BE2C (cell line): ENCODE results near the gene GAL3ST3.

Experiments
- DNase-seq: peaks from one replicate; pipeline ENCODE4 v3.0.0-alpha.2; 2020
- H3K27me3 ChIP-seq: fragments of 250-450 bp; sonication (Bioruptor Pico); 2 replicates; pipeline ENCODE4 v1.5.1; 2020; ENCODE audit warnings: mild to moderate bottlenecking
- H3K36me3 ChIP-seq: fragments of 250-450 bp; sonication (Bioruptor Pico); 2 replicates; pipeline ENCODE4 v1.5.1; 2020; ENCODE audit warnings: mild to moderate bottlenecking
- H3K4me1 ChIP-seq: fragments of 250-450 bp; sonication (Bioruptor Pico); 2 replicates; pipeline ENCODE4 v1.5.1; 2020
- H3K4me3 ChIP-seq: 2 replicates; pipeline ENCODE4 v1.5.1; 2011; ENCODE audit warnings: low read depth, low read length
- H3K9me3 ChIP-seq: fragments of 250-450 bp; sonication (Bioruptor Pico); 2 replicates; pipeline ENCODE4 v1.5.1; 2020
- CTCF ChIP-seq: IDR thresholded peaks from 2 replicates; pipeline ENCODE4 v1.5.1; 2012; ENCODE audit warnings: mild to moderate bottlenecking, low read depth, low read length

Gene GAL3ST3

GRCh38 chr11:66008095-66008467 is 40.9 kb downstream of the GAL3ST3 start:
- Histone ChIP-seq H3K27me3 (peaks cover 21% of the 10 kb centered on the region), H3K4me1 (no peaks in the 10 kb centered on the region; the same call in 1 of the 2 replicates), H3K9me3 (no peaks in the 10 kb centered on the region), H3K36me3 (peaks cover 20% of the 10 kb centered on the region), H3K4me3 (no peak overlapping the region)
- DNase-seq: no peak
- TF ChIP-seq CTCF: no peak

- no peak for DNase-seq
- Histone ChIP-seq H3K27me3 (peaks cover 20% of the 10 kb centered on the region), H3K36me3 (peaks cover 20% of the 10 kb centered on the region), H3K4me1 (no peaks in the 10 kb centered on the region; the same call in 1 of the 2 replicates), H3K9me3 (no peaks in the 10 kb centered on the region), H3K4me3 (no peak overlapping the region)
- no peak for TF ChIP-seq CTCF
These were observed 41.7 kb downstream of the GAL3ST3 start for GRCh38 chr11:66007201-66007634.

- no peaks in the 10 kb centered on the region for H3K9me3 ChIP-seq
- peaks cover 20% of the 10 kb centered on the region for H3K36me3 ChIP-seq
- H3K27me3 ChIP-seq: peaks cover 16% of the 10 kb centered on the region
- TF ChIP-seq CTCF: no peak
- DNase-seq: no peak
- no peak overlapping the region for H3K4me3 ChIP-seq
- no peaks in the 10 kb centered on the region; the same call in 1 of the 2 replicates for H3K4me1 ChIP-seq
These were observed 42.1 kb downstream of the GAL3ST3 start for GRCh38 chr11:66006891-66007176.

- H3K4me3 ChIP-seq: no peak overlapping the region
These were observed 42.6 kb downstream of the GAL3ST3 start for GRCh38 chr11:66006134-66006890.

GRCh38 chr11:66004186-66004585 is 44.8 kb downstream of the GAL3ST3 start:
- no peak for TF ChIP-seq CTCF
- Histone ChIP-seq H3K9me3 (no peaks in the 10 kb centered on the region), H3K27me3 (no peaks in the 10 kb centered on the region), H3K4me3 (no peak overlapping the region), H3K4me1 (no peaks in the 10 kb centered on the region; the same call in 1 of the 2 replicates), H3K36me3 (peaks cover 33% of the 10 kb centered on the region)
- no peak for DNase-seq

More at GRCh38 chr11:66006134-66006890, 42.6 kb downstream of the GAL3ST3 start:
- Histone ChIP-seq H3K9me3 (no peaks in the 10 kb centered on the region), H3K27me3 (peaks cover 11% of the 10 kb centered on the region), H3K36me3 (peaks cover 20% of the 10 kb centered on the region), H3K4me1 (no peaks in the 10 kb centered on the region; the same call in 1 of the 2 replicates)
- TF ChIP-seq CTCF: no peak
- DNase-seq: no peak

- Histone ChIP-seq H3K36me3 (peaks cover 42% of the 10 kb centered on the region), H3K4me1 (no peaks in the 10 kb centered on the region; the same call in 1 of the 2 replicates), H3K9me3 (no peaks in the 10 kb centered on the region), H3K27me3 (no peaks in the 10 kb centered on the region), H3K4me3 (peak overlapping the region; percentile 89)
- no peak for DNase-seq
- no peak for TF ChIP-seq CTCF
These were observed 45.7 kb downstream of the GAL3ST3 start for GRCh38 chr11:66003291-66003690.
